ENCODE data around the gene HRC. TPM values are rescaled to one million over a fixed set of nuclear protein-coding genes. Genes with fewer than 3 reads are reported as not detected.

The HRC gene
- total and polyA plus RNA-seq, 2 of the 8 experiments (the other 6 are each of a cell fraction or from before 2014, with no cell fraction given): 2.3 to 2.6 TPM

DNA sequence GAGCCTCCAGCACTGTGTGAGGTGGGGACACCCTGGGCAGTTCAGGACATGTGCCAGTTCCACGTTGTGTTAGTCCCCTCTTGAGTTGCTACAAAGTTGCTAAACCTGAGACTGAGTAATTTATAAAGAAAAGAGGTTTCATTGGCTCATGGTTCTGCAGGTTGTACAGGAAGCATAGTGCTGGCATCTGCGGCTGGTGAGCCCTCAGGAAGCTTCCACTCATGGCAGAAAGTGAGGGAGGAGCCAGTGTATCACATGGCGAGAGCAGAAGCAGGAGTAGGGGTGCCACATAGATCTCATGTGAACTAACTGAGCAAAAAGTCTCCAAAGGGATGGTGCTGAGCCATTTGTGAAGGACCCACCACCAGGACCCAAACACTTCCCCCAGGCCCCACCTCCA is 35.6 kb upstream of the HRC start:
- no peak overlapping the region for H3K18ac ChIP-seq (ENCODE audit: extremely low read depth, low read length)
- H3K79me2 ChIP-seq (ENCODE audit: control insufficient read depth in 1 of 2, insufficient read depth in 2 of 2, low read length in 2 of 2): no peaks in the 10 kb centered on the region
- DNase-seq (ENCODE audit: low read depth in 1 of 2, low spot score in 2 of 2) (no peak), FAIRE-seq (no peak)
- no peak overlapping the region for H2BK12ac ChIP-seq (ENCODE audit: low read depth, low read length)
- no peak overlapping the region for H2BK15ac ChIP-seq (ENCODE audit: low read length)
- TF ChIP-seq POU5F1 (IDR thresholded peaks at IDR 0.05; ENCODE audit: low read depth, low read length): no peak
- TF ChIP-seq SAP30 (IDR thresholded peaks at IDR 0.05; ENCODE audit: insufficient read depth, insufficient replicate concordance, low read length): no peak
- no peak for TF ChIP-seq SP1 (IDR thresholded peaks at IDR 0.05; ENCODE audit: low read depth, low read length)
- no peak for TF ChIP-seq SIX5 (IDR thresholded peaks at IDR 0.05; ENCODE audit: low read depth, low read length)
- TF ChIP-seq BRCA1 (IDR thresholded peaks at IDR 0.05; ENCODE audit: low read depth, low read length): no peak
- no peak for TF ChIP-seq TAF1 (IDR thresholded peaks at IDR 0.05; ENCODE audit: low read depth, low read length)
- no peak for TF ChIP-seq CTCF (IDR thresholded peaks at IDR 0.05; ENCODE audit: control extremely low read depth in 1 of 3, insufficient read depth in 1 of 3, low read depth in 1 of 3, low read length in 3 of 3)
- no peak for TF ChIP-seq JUN (IDR thresholded peaks at IDR 0.05; ENCODE audit: low read depth, low read length)
- no peak overlapping the region for H2BK120ac ChIP-seq (replicated peaks; ENCODE audit: low read depth, low read length)
- H2AK5ac ChIP-seq (ENCODE audit: low read depth, low read length): no peak overlapping the region
- no peaks in the 10 kb centered on the region; a peak in 1 of 8 replicates for H3K36me3 ChIP-seq (ENCODE audit: control insufficient read depth in 2 of 4, insufficient read depth in 4 of 4, low read length in 3 of 4)
- H4K20me1 ChIP-seq (replicated peaks in 1 of 2; ENCODE audit: control insufficient read depth in 1 of 2, insufficient read depth in 2 of 2, low read length in 2 of 2): peaks cover 0 to 1% of the 10 kb centered on the region in 2 experiments
- POLR2A ChIA-PET (ENCODE audit: partially characterized antibody): interaction anchor here (0.8 to 1.2 kb wide), 2 partner anchors 8 to 70 kb away, joined by 3 read pairs; no protein-coding TSS in a partner anchor
- no peak overlapping the region for H3K4me3 ChIP-seq (ENCODE audit: extremely low read depth in 1 of 4, insufficient read depth in 2 of 4, low read depth in 3 of 4, low read length in 4 of 4)
- no peak overlapping the region for H3K27ac ChIP-seq (ENCODE audit: low read depth, low read length)
- 84% methylated on average over 3 of the region's 3 CpGs; no CpG with 5 or more reads in 1 of the 2 experiments for WGBS, 2 experiments (ENCODE audit: extremely low coverage in 1 of 2, insufficient coverage in 1 of 2, insufficient read length in 1 of 2, insufficient replicate concordance in 2 of 2, low coverage in 1 of 2, low lambda C conversion rate in 2 of 2, missing lambda C conversion rate in 1 of 2)
- CTCF ChIA-PET (ENCODE audit: partially characterized antibody): interaction anchor here (0.6 to 1.5 kb wide), 5 partner anchors 8 to 169 kb away, joined by 3 read pairs; no protein-coding TSS in a partner anchor
- H3K23me2 ChIP-seq (ENCODE audit: low read depth, low read length): no peaks in the 10 kb centered on the region
- no peak overlapping the region for H2AFZ ChIP-seq (ENCODE audit: low read length)
- H3K14ac ChIP-seq (ENCODE audit: insufficient read length): no peak overlapping the region
- no peaks in the 10 kb centered on the region for H3K9me3 ChIP-seq (ENCODE audit: insufficient read depth in 2 of 2, low read depth in 1 of 2, low read length in 1 of 2)
- H3K4ac ChIP-seq (replicated peaks; ENCODE audit: insufficient read length, low read depth, low read length): no peak overlapping the region
- no peak overlapping the region for H4K91ac ChIP-seq (replicated peaks; ENCODE audit: insufficient read length, low read length)
- no peak overlapping the region for H3K23ac ChIP-seq (ENCODE audit: insufficient read length)
- no peak overlapping the region for H4K5ac ChIP-seq (ENCODE audit: insufficient read length, low read depth, low read length)
- H2BK20ac ChIP-seq (ENCODE audit: low read length): no peak overlapping the region
- H3K79me1 ChIP-seq (ENCODE audit: low read depth, low read length): no peaks in the 10 kb centered on the region; the same call in 1 of the 2 replicates
- H3K4me1 ChIP-seq (replicated peaks in 1 of 4; ENCODE audit: control insufficient read depth in 3 of 4, insufficient read depth in 4 of 4, low read length in 3 of 4): no peaks in the 10 kb centered on the region; a peak in 1 of 7 replicates
- H3K56ac ChIP-seq (replicated peaks; ENCODE audit: insufficient read length, low read depth, low read length): no peak overlapping the region
- H3K4me2 ChIP-seq (ENCODE audit: insufficient read depth in 1 of 2, low read depth in 2 of 2, low read length in 2 of 2): no peak overlapping the region
- no peaks in the 10 kb centered on the region for H3K27me3 ChIP-seq (replicated peaks in 1 of 4; ENCODE audit: control insufficient read depth in 3 of 4, extremely low read depth in 1 of 4, insufficient read depth in 3 of 4, low read length in 3 of 4)
- H2BK5ac ChIP-seq (ENCODE audit: low read depth, low read length): no peak overlapping the region
- H4K8ac ChIP-seq (ENCODE audit: extremely low read depth, insufficient read depth, low read length): no peak overlapping the region
- H3K9ac ChIP-seq (replicated peaks in 1 of 4; ENCODE audit: extremely low read depth in 1 of 4, low read depth in 3 of 4, low read length in 3 of 4): no peak overlapping the region

Data from H1 (cell line).